ENCODE results near the gene GNGT1. TPM values are rescaled to one million over a fixed set of nuclear protein-coding genes. Genes with fewer than 3 reads are reported as not detected.

The GNGT1 gene
- total and polyA plus RNA-seq, 4 donors, result not detected

GRCh38 chr7:93894426-93894825, 11.9 kb upstream of the GNGT1 start:
- no peak for DNase-seq
- H3K4me1 ChIP-seq (ENCODE audit: control insufficient read depth in 5 of 5, insufficient read depth in 5 of 5, low read length in 5 of 5), result peaks cover 0 to 40% (median 6%) of the 10 kb centered on the region in 5 donors
- no peak for TF ChIP-seq CTCF (IDR thresholded peaks at IDR 0.05; ENCODE audit: control extremely low read depth, extremely low read depth)
- no peaks in the 10 kb centered on the region for H3K36me3 ChIP-seq (ENCODE audit: control insufficient read depth in 4 of 4, insufficient read depth in 4 of 4, low read length in 4 of 4)
- H3K27me3 ChIP-seq (ENCODE audit: control insufficient read depth in 3 of 3, insufficient read depth in 3 of 3, low read length in 2 of 3), result peaks cover 0 to 27% (median 23%) of the 10 kb centered on the region in 3 donors
- H3K9me3 ChIP-seq (ENCODE audit: control insufficient read depth in 4 of 4, insufficient read depth in 3 of 4, low read length in 3 of 4), result peaks cover 0 to 3% (median 0%) of the 10 kb centered on the region in 4 donors
- H3K4me3 ChIP-seq, result no peak overlapping the region
- H3K9ac ChIP-seq (ENCODE audit: insufficient read depth in 1 of 2, low read length in 2 of 2), result no peak overlapping the region
- ATAC-seq (ENCODE audit: insufficient read depth, low FRiP score), result no peak
- no peak overlapping the region for H3K27ac ChIP-seq (ENCODE audit: low read depth in 1 of 2, low read length in 1 of 2)
- WGBS, 2 donors, result 61 to 72% methylated on average over 1 of the region's 1 CpG

GRCh38 chr7:93894966-93895640, 11.3 kb upstream of the GNGT1 start:
- no peak for TF ChIP-seq CTCF (IDR thresholded peaks at IDR 0.05; ENCODE audit: control extremely low read depth, extremely low read depth)
- DNase-seq, result peak in 2 of 3 donors; percentile 83 to 90
- Histone ChIP-seq H3K27me3 (ENCODE audit: control insufficient read depth in 3 of 3, insufficient read depth in 3 of 3, low read length in 2 of 3) (peaks cover 0 to 22% (median 17%) of the 10 kb centered on the region in 3 donors), H3K9me3 (ENCODE audit: control insufficient read depth in 4 of 4, insufficient read depth in 3 of 4, low read length in 3 of 4) (peaks cover 0 to 3% (median 0%) of the 10 kb centered on the region in 4 donors), H3K4me1 (ENCODE audit: control insufficient read depth in 5 of 5, insufficient read depth in 5 of 5, low read length in 5 of 5) (peaks cover 0 to 35% (median 4%) of the 10 kb centered on the region in 5 donors), H3K9ac (ENCODE audit: insufficient read depth in 1 of 2, low read length in 2 of 2) (no peak overlapping the region), H3K4me3 (no peak overlapping the region), H3K27ac (ENCODE audit: low read depth in 1 of 2, low read length in 1 of 2) (no peak overlapping the region), H3K36me3 (ENCODE audit: control insufficient read depth in 4 of 4, insufficient read depth in 4 of 4, low read length in 4 of 4) (no peaks in the 10 kb centered on the region)
- no peak for ATAC-seq (ENCODE audit: insufficient read depth, low FRiP score)
- 59 to 69% methylated on average over 3 of the region's 3 CpGs for WGBS, 2 donors

- WGBS, 2 donors, result 81 to 86% methylated on average over 4 of the region's 4 CpGs
- no peak overlapping the region for H3K4me3 ChIP-seq
- no peak overlapping the region for H3K27ac ChIP-seq (ENCODE audit: low read depth in 1 of 2, low read length in 1 of 2)
- no peak for ATAC-seq (ENCODE audit: insufficient read depth, low FRiP score)
- no peaks in the 10 kb centered on the region for H3K36me3 ChIP-seq (ENCODE audit: control insufficient read depth in 4 of 4, insufficient read depth in 4 of 4, low read length in 4 of 4)
- DNase-seq, result peak in 2 of 3 donors; percentile 16 to 22
- no peak overlapping the region for H3K9ac ChIP-seq (ENCODE audit: insufficient read depth in 1 of 2, low read length in 2 of 2)
- peaks cover 0 to 30% (median 0%) of the 10 kb centered on the region in 5 donors for H3K4me1 ChIP-seq (ENCODE audit: control insufficient read depth in 5 of 5, insufficient read depth in 5 of 5, low read length in 5 of 5)
- no peaks in the 10 kb centered on the region for H3K9me3 ChIP-seq (ENCODE audit: control insufficient read depth in 4 of 4, insufficient read depth in 3 of 4, low read length in 3 of 4)
- peaks cover 0 to 18% (median 11%) of the 10 kb centered on the region in 3 donors for H3K27me3 ChIP-seq (ENCODE audit: control insufficient read depth in 3 of 3, insufficient read depth in 3 of 3, low read length in 2 of 3)
- no peak for TF ChIP-seq CTCF (IDR thresholded peaks at IDR 0.05; ENCODE audit: control extremely low read depth, extremely low read depth)
Measured at GRCh38 chr7:93895859-93896600, 10.3 kb upstream of the GNGT1 start.
